Uterus (tissue), 2 donors: ENCODE data around the gene HIVEP3.

Experiments
- CTCF ChIP-seq, 4 experiments: fragments of 200-600 bp in 2 of 4; fragments of 450-650 bp in 2 of 4; sonication (generic) in 2 of 4; IDR thresholded peaks; one replicate each; pipeline ENCODE4 v1.5.1; 2016 to 2019; ENCODE audit warnings: antibody characterized with exemption in 4 of 4, mild to moderate bottlenecking in 2 of 4, moderate library complexity in 1 of 4
- POLR2A ChIP-seq, 2 donors: fragments of 450-650 bp; IDR thresholded peaks; one replicate each; pipeline ENCODE4 v1.6.1; 2016; ENCODE audit warnings: antibody characterized with exemption in 2 of 2, mild to moderate bottlenecking in 1 of 2, moderate library complexity in 1 of 2

GRCh38 chr1:41497461-41498030, 421.2 kb downstream of the HIVEP3 start:
- TF ChIP-seq CTCF (IDR thresholded peaks at IDR 0.05), result no peak
- no peak for TF ChIP-seq POLR2A (IDR thresholded peaks at IDR 0.05)
